ENCODE results near the gene RNLS.

Gene RNLS

GRCh38 chr10:88237896-88238614 lies 345.1 kb downstream of the RNLS start:
- H3K4me3 ChIP-seq (replicated peaks; ENCODE audit: low read depth, low read length) = no peak overlapping the region
- DNase-seq (ENCODE audit: low read depth) = no peak
- no peak for TF ChIP-seq CTCF (IDR thresholded peaks at IDR 0.05; ENCODE audit: low read length, missing control alignments)

- peak; percentile 64 for DNase-seq (ENCODE audit: low read depth)
- no peak for TF ChIP-seq CTCF (IDR thresholded peaks at IDR 0.05; ENCODE audit: low read length, missing control alignments)
Observed at GRCh38 chr10:88236121-88236743, 346.9 kb downstream of the RNLS start.

GRCh38 chr10:88234297-88234696 lies 348.8 kb downstream of the RNLS start:
- no peak for TF ChIP-seq CTCF (IDR thresholded peaks at IDR 0.05; ENCODE audit: low read length, missing control alignments)

More at GRCh38 chr10:88236121-88236743, 346.9 kb downstream of the RNLS start:
- no peak overlapping the region for H3K4me3 ChIP-seq (replicated peaks; ENCODE audit: low read depth, low read length)

GRCh38 chr10:88233870-88234269 lies 349.2 kb downstream of the RNLS start:
- no peak for DNase-seq (ENCODE audit: low read depth)
- TF ChIP-seq CTCF (IDR thresholded peaks at IDR 0.05; ENCODE audit: low read length, missing control alignments) = no peak
- H3K4me3 ChIP-seq (replicated peaks; ENCODE audit: low read depth, low read length) = no peak overlapping the region

More at GRCh38 chr10:88234297-88234696, 348.8 kb downstream of the RNLS start:
- no peak overlapping the region for H3K4me3 ChIP-seq (replicated peaks; ENCODE audit: low read depth, low read length)
- DNase-seq (ENCODE audit: low read depth) = no peak

- no peak for TF ChIP-seq CTCF (IDR thresholded peaks at IDR 0.05; ENCODE audit: low read length, missing control alignments)
- DNase-seq (ENCODE audit: low read depth) = no peak
- H3K4me3 ChIP-seq (replicated peaks; ENCODE audit: low read depth, low read length) = no peak overlapping the region
Observed at GRCh38 chr10:88232983-88233543, 350.1 kb downstream of the RNLS start.

- peak; percentile 90 for DNase-seq (ENCODE audit: low read depth)
- no peak overlapping the region for H3K4me3 ChIP-seq (replicated peaks; ENCODE audit: low read depth, low read length)
- TF ChIP-seq CTCF (IDR thresholded peaks at IDR 0.05; ENCODE audit: low read length, missing control alignments) = no peak
Observed at GRCh38 chr10:88232029-88232895, 350.9 kb downstream of the RNLS start.
